IMR-90 (cell line): Measurements from ENCODE around the gene PRKACG. TPM values are rescaled to one million over a fixed set of nuclear protein-coding genes. Genes with fewer than 3 reads are reported as not detected.

Experiments
- ATAC-seq: fragments of 200-7000 bp; cut with Tn5 transposase; 2 replicates; pipeline ENCODE4 v1.9.1; 2020; ENCODE audit warnings: low read depth, mild to moderate bottlenecking, moderate library complexity
- BruUV-seq: library from RNA; stranded (reverse); fragments of 400-500 nt; replicated peaks from 2 replicates; lab custom pipeline; 2021; lab: Mats Ljungman, UMichigan
- CTCF ChIA-PET: fragments of 300-600 bp; formaldehyde crosslinking; extraction: SDS; loops from one replicate; lab custom pipeline; 2021; ENCODE audit warnings: antibody characterized with exemption; lab: Yijun Ruan, JAX
- POLR2A ChIA-PET: fragments of 300-600 bp; sonication (Branson Sonifier 250); formaldehyde crosslinking; loops from one replicate; lab custom pipeline; 2022; ENCODE audit warnings: antibody characterized with exemption; ENCODE audit not compliant: unreplicated experiment; lab: Charles Lee
- DNase-seq: peaks from one replicate; pipeline ENCODE4 v3.0.0; 2013
- H2AFZ ChIP-seq: replicated peaks from 2 replicates; pipeline ENCODE3; 2013; ENCODE audit warnings: low read length, mild to moderate bottlenecking; ENCODE audit not compliant: poor library complexity
- H2AK5ac ChIP-seq: 2 replicates; pipeline ENCODE4 v1.6.1; 2013; ENCODE audit warnings: low read depth, low read length, inconsistent platforms
- H2AK9ac ChIP-seq: replicated peaks from 2 replicates; pipeline ENCODE3; 2013; ENCODE audit warnings: mild to moderate bottlenecking, low read depth, low read length, moderate library complexity; ENCODE audit not compliant: poor library complexity
- H2BK120ac ChIP-seq: 2 replicates; pipeline ENCODE4 v1.6.1; 2013; ENCODE audit warnings: low read depth, low read length, inconsistent platforms
- H2BK15ac ChIP-seq: 3 replicates; pipeline ENCODE4 v1.6.1; 2013; ENCODE audit warnings: low read depth, low read length, inconsistent platforms
- H2BK20ac ChIP-seq: 2 replicates; pipeline ENCODE4 v1.6.1; 2013; ENCODE audit warnings: low read depth, mild to moderate bottlenecking, inconsistent platforms, low read length, moderate library complexity
- H2BK5ac ChIP-seq: 2 replicates; pipeline ENCODE4 v1.6.1; 2013; ENCODE audit warnings: mild to moderate bottlenecking, low read depth, low read length, inconsistent platforms; ENCODE audit not compliant: poor library complexity, severe bottlenecking
- H3K14ac ChIP-seq: replicated peaks from 2 replicates; pipeline ENCODE4 v1.6.1; 2013; ENCODE audit warnings: low read depth, low read length, inconsistent platforms
- H3K18ac ChIP-seq: 2 replicates; pipeline ENCODE4 v1.6.1; 2013; ENCODE audit warnings: low read depth, low read length, control low read depth
- H3K23ac ChIP-seq: 2 replicates; pipeline ENCODE4 v1.6.1; 2013; ENCODE audit warnings: low read depth, low read length, inconsistent platforms
- H3K27ac ChIP-seq: 2 replicates; pipeline ENCODE4 v1.5.1; 2013; ENCODE audit warnings: mild to moderate bottlenecking, control low read depth, low read length; ENCODE audit not compliant: insufficient read depth
- H3K27me3 ChIP-seq: 2 replicates; pipeline ENCODE4 v1.6.1; 2013; ENCODE audit warnings: low read length; ENCODE audit not compliant: control insufficient read depth, insufficient read depth
- H3K36me3 ChIP-seq: 2 replicates; pipeline ENCODE4 v1.6.1; 2013; ENCODE audit warnings: low read length, mixed read lengths; ENCODE audit not compliant: control insufficient read depth, insufficient read depth
- H3K4ac ChIP-seq: 2 replicates; pipeline ENCODE4 v1.6.1; 2013; ENCODE audit warnings: low read depth, low read length, inconsistent platforms
- H3K4me1 ChIP-seq: 2 replicates; pipeline ENCODE4 v1.6.1; 2013; ENCODE audit warnings: low read length, mixed read lengths; ENCODE audit not compliant: control insufficient read depth, insufficient read depth
- H3K4me2 ChIP-seq: 2 replicates; pipeline ENCODE4 v1.6.1; 2013; ENCODE audit warnings: low read depth, mild to moderate bottlenecking, control low read depth, low read length, moderate library complexity
- H3K4me3 ChIP-seq: 2 replicates; pipeline ENCODE4 v1.5.1; 2013; ENCODE audit warnings: low read depth, mild to moderate bottlenecking, control low read depth, low read length, moderate library complexity; ENCODE audit not compliant: insufficient read depth
- H3K56ac ChIP-seq: 2 replicates; pipeline ENCODE4 v1.6.1; 2013; ENCODE audit warnings: low read length, inconsistent platforms; ENCODE audit not compliant: insufficient read depth; ENCODE audit errors: extremely low read depth
- H3K79me1 ChIP-seq, 2 experiments: 2 replicates each; pipeline ENCODE4 v1.6.1; 2013; ENCODE audit warnings: low read length in 2 of 2, inconsistent platforms in 1 of 2, low read depth in 1 of 2
- H3K9ac ChIP-seq: 2 replicates; pipeline ENCODE4 v1.6.1; 2013; ENCODE audit warnings: low read depth, low read length, control low read depth
- H3K9me1 ChIP-seq: 2 replicates; pipeline ENCODE4 v1.6.1; 2013; ENCODE audit warnings: low read length, inconsistent platforms; ENCODE audit not compliant: insufficient read depth
- H3K9me3 ChIP-seq: 2 replicates; pipeline ENCODE4 v1.6.1; 2013; ENCODE audit warnings: low read length; ENCODE audit not compliant: control insufficient read depth, insufficient read depth
- H4K20me1 ChIP-seq: 2 replicates; pipeline ENCODE4 v1.6.1; 2013; ENCODE audit warnings: low read length, inconsistent platforms; ENCODE audit not compliant: insufficient read depth
- H4K5ac ChIP-seq: 2 replicates; pipeline ENCODE4 v1.6.1; 2013; ENCODE audit warnings: mild to moderate bottlenecking, low read depth, low read length, control low read depth
- H4K8ac ChIP-seq, 2 experiments: 2 replicates each; pipeline ENCODE4 v1.6.1; 2013; ENCODE audit warnings: low read depth in 2 of 2, low read length in 2 of 2, control low read depth in 1 of 2, inconsistent platforms in 1 of 2
- H4K91ac ChIP-seq: 2 replicates; pipeline ENCODE4 v1.6.1; 2013; ENCODE audit warnings: low read depth, low read length, inconsistent platforms; ENCODE audit not compliant: insufficient read depth
- BHLHE40 ChIP-seq: fragments of 150-350 bp; IDR thresholded peaks from 2 replicates; pipeline ENCODE4 v1.6.1; 2016; ENCODE audit warnings: mild to moderate bottlenecking, low read depth, low read length
- CEBPB ChIP-seq: IDR thresholded peaks from 2 replicates; pipeline ENCODE4 v1.6.1; 2012; ENCODE audit warnings: low read depth, low read length, improper control_type of control experiment
- CHD1 ChIP-seq: IDR thresholded peaks from 2 replicates; pipeline ENCODE4 v1.6.1; 2012; ENCODE audit warnings: low read depth, low read length, improper control_type of control experiment
- CTCF ChIP-seq: conservative IDR thresholded peaks from 2 replicates; pipeline ENCODE4 v1.5.1; 2012; ENCODE audit warnings: mild to moderate bottlenecking, low read depth, low read length, improper control_type of control experiment
- ELK1 ChIP-seq: fragments of 150-350 bp; IDR thresholded peaks from 2 replicates; pipeline ENCODE4 v1.6.1; 2016; ENCODE audit warnings: low read depth, mild to moderate bottlenecking, low read length, moderate library complexity, borderline replicate concordance
- FOS ChIP-seq: fragments of 150-350 bp; IDR thresholded peaks from 2 replicates; pipeline ENCODE4 v1.6.1; 2016; ENCODE audit warnings: low read depth, low read length
- MAFK ChIP-seq: IDR thresholded peaks from 2 replicates; pipeline ENCODE4 v1.6.1; 2012; ENCODE audit warnings: low read depth, low read length, improper control_type of control experiment
- MAZ ChIP-seq: IDR thresholded peaks from 2 replicates; pipeline ENCODE4 v1.6.1; 2012; ENCODE audit warnings: low read depth, mild to moderate bottlenecking, low read length, improper control_type of control experiment, moderate library complexity, borderline replicate concordance
- MXI1 ChIP-seq: IDR thresholded peaks from 2 replicates; pipeline ENCODE4 v1.6.1; 2012; ENCODE audit warnings: low read depth, mild to moderate bottlenecking, low read length, moderate library complexity, borderline replicate concordance
- NFE2L2 ChIP-seq: fragments of 150-350 bp; IDR thresholded peaks from 2 replicates; pipeline ENCODE4 v1.6.1; 2016; ENCODE audit warnings: low read depth, mild to moderate bottlenecking, low read length
- POLR2A ChIP-seq: IDR thresholded peaks from 2 replicates; pipeline ENCODE4 v1.6.1; 2012; ENCODE audit warnings: mild to moderate bottlenecking, low read depth, low read length
- RAD21 ChIP-seq: IDR thresholded peaks from 2 replicates; pipeline ENCODE4 v1.6.1; 2012; ENCODE audit warnings: low read length, improper control_type of control experiment
- RCOR1 ChIP-seq: IDR thresholded peaks from 2 replicates; pipeline ENCODE4 v1.6.1; 2012; ENCODE audit warnings: mild to moderate bottlenecking, low read length, improper control_type of control experiment; ENCODE audit not compliant: insufficient replicate concordance
- RFX5 ChIP-seq: IDR thresholded peaks from 2 replicates; pipeline ENCODE4 v1.8.0; 2012; ENCODE audit warnings: low read depth, mild to moderate bottlenecking, low read length, moderate library complexity
- SMC3 ChIP-seq: fragments of 150-350 bp; IDR thresholded peaks from 2 replicates; pipeline ENCODE4 v1.6.1; 2016; ENCODE audit warnings: low read depth, mild to moderate bottlenecking, antibody characterized with exemption, low read length, moderate library complexity
- WGBS, 2 experiments: methylation state at CpG; one replicate each; pipeline versions ENCODE4 v1.1.5 to v1.1.7; 2013; ENCODE audit warnings: missing lambda C conversion rate in 2 of 2; ENCODE audit not compliant: insufficient read length in 1 of 2; ENCODE audit errors: extremely low coverage in 2 of 2; 5-methylcytosine and 5-hydroxymethylcytosine counted together
- dilution Hi-C: fragments of 300-500 bp; cut with HindIII; formaldehyde crosslinking; loops from one replicate; pipeline ENCODE4 v1.14.3; 2018; ENCODE audit warnings: low sequenced_read_pairs; ENCODE audit not compliant: unreplicated experiment
- in situ Hi-C: fragments of 300-500 bp; cut with MboI; formaldehyde crosslinking; loops from 3 replicates; pipeline ENCODE4 v1.14.3; 2019; ENCODE audit warnings: low sequenced_read_pairs, inconsistent platforms, mixed read lengths
- intact Hi-C: fragments of 100-400 bp; cut with micrococcal nuclease; formaldehyde crosslinking; loops from 2 replicates; pipeline ENCODE4 v1.10.0; 2022
- polyA plus RNA-seq, 3 experiments: library from polyadenylated mRNA; depleted of rRNA; stranded (reverse); fragments of >200 nt; gene quantifications; 2 replicates each; pipeline ENCODE4 v1.2.3, GENCODE V29; 2012; ENCODE audit warnings: low replicate concordance in 1 of 3
- total RNA-seq: library from RNA; depleted of rRNA; stranded (reverse); fragments of >200 nt; gene quantifications from 2 replicates; pipeline ENCODE4 v1.2.3, GENCODE V29; 2012
- TF ChIP-seq, protein P1 (sequence below): fragments of 150-350 bp; IDR thresholded peaks from 2 replicates; pipeline ENCODE4 v1.6.1; 2017; ENCODE audit warnings: mild to moderate bottlenecking, antibody characterized with exemption, low read length, low read depth

Gene PRKACG
- total and polyA plus RNA-seq, 2 of the 4 experiments (the other 2 are of a cell fraction): not detected

- Histone ChIP-seq H3K27me3 (no peaks in the 10 kb centered on the region), H3K9me1 (no peaks in the 10 kb centered on the region), H3K56ac (no peak overlapping the region), H3K4me2 (no peak overlapping the region), H2BK120ac (no peak overlapping the region), H4K20me1 (no peaks in the 10 kb centered on the region), H2AK5ac (no peak overlapping the region), H2AFZ (no peak overlapping the region), H3K9me3 (no peaks in the 10 kb centered on the region), H4K5ac (no peak overlapping the region), H3K79me1 (no peaks in the 10 kb centered on the region), H3K23ac (no peak overlapping the region), H3K4me3 (no peak overlapping the region), H3K4me1 (no peaks in the 10 kb centered on the region; the same call in 1 of the 2 replicates), H3K9ac (no peak overlapping the region), H3K27ac (no peak overlapping the region), H3K18ac (no peak overlapping the region), H2BK20ac (no peak overlapping the region), H2AK9ac (no peak overlapping the region), H2BK5ac (no peak overlapping the region), H4K8ac (no peak overlapping the region), H3K14ac (no peak overlapping the region), H2BK15ac (no peak overlapping the region), H3K36me3 (no peaks in the 10 kb centered on the region), H4K91ac (no peak overlapping the region), H3K4ac (no peak overlapping the region)
- POLR2A ChIA-PET: no interaction called here
- ATAC-seq (no peak), DNase-seq (no peak)
- no CpG with 5 or more reads among the region's 2 CpGs for WGBS, 2 experiments
- CTCF ChIA-PET: no interaction called here
- intact Hi-C loops (no loop called here), in situ Hi-C loops (no loop called here), dilution Hi-C loops (no loop called here)
- no TSS peak for BruUV-seq
- no peak for TF ChIP-seq MAZ
- no peak for TF ChIP-seq POLR2A
- TF ChIP-seq, protein P1, sequence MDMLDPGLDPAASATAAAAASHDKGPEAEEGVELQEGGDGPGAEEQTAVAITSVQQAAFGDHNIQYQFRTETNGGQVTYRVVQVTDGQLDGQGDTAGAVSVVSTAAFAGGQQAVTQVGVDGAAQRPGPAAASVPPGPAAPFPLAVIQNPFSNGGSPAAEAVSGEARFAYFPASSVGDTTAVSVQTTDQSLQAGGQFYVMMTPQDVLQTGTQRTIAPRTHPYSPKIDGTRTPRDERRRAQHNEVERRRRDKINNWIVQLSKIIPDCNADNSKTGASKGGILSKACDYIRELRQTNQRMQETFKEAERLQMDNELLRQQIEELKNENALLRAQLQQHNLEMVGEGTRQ: no peak
- TF ChIP-seq FOS: no peak
- TF ChIP-seq CTCF: no peak
- no peak for TF ChIP-seq RFX5
- no peak for TF ChIP-seq ELK1
- TF ChIP-seq CEBPB: no peak
- no peak for TF ChIP-seq SMC3
- no peak for TF ChIP-seq MXI1
- no peak for TF ChIP-seq NFE2L2
- no peak for TF ChIP-seq MAFK
- TF ChIP-seq RAD21: no peak
- TF ChIP-seq RCOR1: no peak
- no peak for TF ChIP-seq BHLHE40
- TF ChIP-seq CHD1: no peak
These were observed 43.8 kb downstream of the PRKACG start for GRCh38 chr9:68970151-68970550.
